Thyroid gland (tissue), 4 donors: ENCODE results near the gene IKBKG.

Experiments used
- POLR2A ChIP-seq, 2 donors: fragments of 450-650 bp; IDR thresholded peaks; one replicate each; pipeline ENCODE4 v1.6.1; 2017; ENCODE audit warnings: antibody characterized with exemption in 2 of 2, mild to moderate bottlenecking in 2 of 2, moderate library complexity in 1 of 2
- TF ChIP-seq, protein P1 (sequence below), 6 experiments: fragments of 200-600 bp in 3 of 6; fragments of 450-650 bp in 3 of 6; sonication (generic) in 3 of 6; IDR thresholded peaks; one replicate each; pipeline ENCODE4 v1.5.1; 2016 to 2019; ENCODE audit warnings: antibody characterized with exemption in 6 of 6, mild to moderate bottlenecking in 2 of 6, inconsistent platforms in 1 of 6, moderate library complexity in 1 of 6

DNA sequence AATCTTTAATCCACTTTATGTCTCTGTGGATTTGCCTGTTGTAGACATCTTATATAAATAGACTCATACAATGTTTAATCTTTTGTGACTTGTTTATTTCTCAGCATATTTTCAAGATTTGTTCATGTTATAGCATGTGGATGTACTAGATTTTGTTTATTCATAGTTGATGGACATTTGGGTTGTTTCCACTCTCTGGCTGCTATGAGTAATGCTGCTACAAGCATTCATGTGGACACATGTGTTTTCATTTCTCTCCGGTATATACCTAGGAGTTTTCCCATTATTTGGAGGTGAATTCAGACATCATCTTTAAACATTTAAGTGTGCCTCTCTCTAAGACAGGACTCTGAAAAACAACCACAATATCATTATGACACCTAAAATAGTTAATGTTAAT is 2.3 kb downstream of the IKBKG start:
- TF ChIP-seq, protein P1, sequence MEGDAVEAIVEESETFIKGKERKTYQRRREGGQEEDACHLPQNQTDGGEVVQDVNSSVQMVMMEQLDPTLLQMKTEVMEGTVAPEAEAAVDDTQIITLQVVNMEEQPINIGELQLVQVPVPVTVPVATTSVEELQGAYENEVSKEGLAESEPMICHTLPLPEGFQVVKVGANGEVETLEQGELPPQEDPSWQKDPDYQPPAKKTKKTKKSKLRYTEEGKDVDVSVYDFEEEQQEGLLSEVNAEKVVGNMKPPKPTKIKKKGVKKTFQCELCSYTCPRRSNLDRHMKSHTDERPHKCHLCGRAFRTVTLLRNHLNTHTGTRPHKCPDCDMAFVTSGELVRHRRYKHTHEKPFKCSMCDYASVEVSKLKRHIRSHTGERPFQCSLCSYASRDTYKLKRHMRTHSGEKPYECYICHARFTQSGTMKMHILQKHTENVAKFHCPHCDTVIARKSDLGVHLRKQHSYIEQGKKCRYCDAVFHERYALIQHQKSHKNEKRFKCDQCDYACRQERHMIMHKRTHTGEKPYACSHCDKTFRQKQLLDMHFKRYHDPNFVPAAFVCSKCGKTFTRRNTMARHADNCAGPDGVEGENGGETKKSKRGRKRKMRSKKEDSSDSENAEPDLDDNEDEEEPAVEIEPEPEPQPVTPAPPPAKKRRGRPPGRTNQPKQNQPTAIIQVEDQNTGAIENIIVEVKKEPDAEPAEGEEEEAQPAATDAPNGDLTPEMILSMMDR (IDR thresholded peaks at IDR 0.05), result no peak
- no peak for TF ChIP-seq POLR2A (IDR thresholded peaks at IDR 0.05)
